HepG2 (cell line): Measurements from ENCODE around the gene CIAO2A. TPM values are rescaled to one million over a fixed set of nuclear protein-coding genes. Genes with fewer than 3 reads are reported as not detected.

Experiments
- ATAC-seq: fragments of 200-7000 bp; cut with Tn5 transposase; 3 replicates; pipeline ENCODE4 v1.9.1; 2020; ENCODE audit warnings: mild to moderate bottlenecking, moderate library complexity
- BruUV-seq: library from RNA; stranded (reverse); fragments of 400-500 nt; replicated peaks from 2 replicates; lab custom pipeline; 2021; lab: Mats Ljungman, UMichigan
- CTCF ChIA-PET: fragments of 300-600 bp; formaldehyde crosslinking; extraction: SDS; loops from one replicate; lab custom pipeline; 2021; ENCODE audit warnings: low total read pairs, inconsistent platforms, low intra/inter-chr PET ratio; lab: Yijun Ruan, JAX
- POLR2A ChIA-PET: fragments of 350-600 bp; sonication (Branson Sonifier 250); formaldehyde crosslinking; loops from one replicate; lab custom pipeline; 2020; ENCODE audit warnings: antibody characterized with exemption, inconsistent platforms; lab: Yijun Ruan, JAX
- DNase-seq: peaks from one replicate; pipeline ENCODE4 v3.0.0-alpha.2; 2015; ENCODE audit warnings: low spot score
- FAIRE-seq: peaks from 3 replicates; lab custom pipeline; 2011; peaks lifted over from hg19 to GRCh38; lab: Jason Lieb, UNC
- H2AFZ ChIP-seq: one replicate; pipeline ENCODE4 v1.6.1; 2011; ENCODE audit warnings: low read length, inconsistent platforms
- H3K27ac ChIP-seq: fragments of 300-600 bp; 3 replicates; pipeline ENCODE4 v1.8.0; 2011; ENCODE audit warnings: mixed run types, mild to moderate bottlenecking, mixed read lengths, low read length, inconsistent platforms; ENCODE audit not compliant: insufficient read depth; ENCODE audit errors: extremely low read length
- H3K27me3 ChIP-seq, 2 experiments: fragments of 200-600 bp in 1 of 2; 2 replicates in 1 of 2; 3 replicates in 1 of 2; pipeline versions ENCODE4 v1.6.0 to v1.8.0; 2011; ENCODE audit warnings: low read length in 2 of 2, mild to moderate bottlenecking in 2 of 2, moderate library complexity in 2 of 2, inconsistent platforms in 1 of 2; ENCODE audit not compliant: insufficient read depth in 2 of 2, control insufficient read depth in 1 of 2
- H3K36me3 ChIP-seq, 2 experiments: fragments of 200-600 bp in 1 of 2; replicated peaks in 1 of 2; 2 replicates in 1 of 2; 3 replicates in 1 of 2; pipeline versions ENCODE4 v1.5.1 to v1.8.0; 2011; ENCODE audit warnings: low read length in 2 of 2, inconsistent platforms in 1 of 2; ENCODE audit not compliant: insufficient read depth in 2 of 2, control insufficient read depth in 1 of 2
- H3K4me1 ChIP-seq: 2 replicates; pipeline ENCODE4 v1.5.1; 2012; ENCODE audit warnings: low read length, inconsistent platforms; ENCODE audit not compliant: insufficient read depth
- H3K4me2 ChIP-seq: 2 replicates; pipeline ENCODE4 v1.6.0; 2011; ENCODE audit warnings: low read depth, low read length, inconsistent platforms
- H3K4me3 ChIP-seq, 3 experiments: fragments of 200-600 bp in 1 of 3; sonication (generic), shearing (Covaris generic) in 1 of 3; replicated peaks in 1 of 3; 2 replicates each; pipeline ENCODE4 v1.5.1; 2011 to 2016; ENCODE audit warnings: low read length in 3 of 3, inconsistent platforms in 2 of 3, low read depth in 2 of 3, mild to moderate bottlenecking in 2 of 3, control low read depth in 1 of 3, mixed read lengths in 1 of 3; ENCODE audit not compliant: insufficient read depth in 1 of 3
- H3K79me2 ChIP-seq: one replicate; pipeline ENCODE4 v1.6.1; 2011; ENCODE audit warnings: low read length, inconsistent platforms; ENCODE audit not compliant: insufficient read depth
- H3K9ac ChIP-seq: 2 replicates; pipeline ENCODE4 v1.6.0; 2011; ENCODE audit warnings: mild to moderate bottlenecking, low read depth, low read length, inconsistent platforms; ENCODE audit not compliant: insufficient read depth
- H3K9me3 ChIP-seq: 2 replicates; pipeline ENCODE4 v1.5.1; 2012; ENCODE audit warnings: mild to moderate bottlenecking, low read length
- H4K20me1 ChIP-seq: 2 replicates; pipeline ENCODE4 v1.6.0; 2011; ENCODE audit warnings: inconsistent platforms, mild to moderate bottlenecking, low read length, moderate library complexity; ENCODE audit not compliant: insufficient read depth
- CBX2 ChIP-seq, 2 experiments: fragments of 200-600 bp in 1 of 2; sonication (generic); formaldehyde crosslinking in 1 of 2; IDR thresholded peaks; 2 replicates each; pipeline versions ENCODE4 v1.7.0 to v1.8.1; 2018 to 2022; ENCODE audit warnings: low read depth in 2 of 2, low read length in 1 of 2, mild to moderate bottlenecking in 1 of 2, missing genetic modification reagents in 1 of 2
- HNRNPL ChIP-seq: fragments of 200-400 bp; formaldehyde crosslinking; IDR thresholded peaks from 2 replicates; pipeline ENCODE4 v1.6.1; 2017; ENCODE audit warnings: mild to moderate bottlenecking, low read depth, low read length
- TBL1XR1 ChIP-seq: fragments of 150-350 bp; IDR thresholded peaks from 2 replicates; pipeline ENCODE4 v1.6.1; 2014; ENCODE audit warnings: borderline replicate concordance, low read length; ENCODE audit not compliant: partially characterized antibody
- TP53 ChIP-seq: sonication (generic); formaldehyde crosslinking; conservative IDR thresholded peaks from 2 replicates; pipeline ENCODE4 v1.4.0; 2020; ENCODE audit warnings: missing genetic modification reagents
- ZBTB3 ChIP-seq: sonication (generic); formaldehyde crosslinking; IDR thresholded peaks from 2 replicates; pipeline ENCODE4 v1.4.0; 2020; ENCODE audit warnings: low read depth, mild to moderate bottlenecking, moderate library complexity, missing genetic modification reagents, borderline replicate concordance
- ZNF572 ChIP-seq: sonication (generic); formaldehyde crosslinking; IDR thresholded peaks from 2 replicates; pipeline ENCODE4 v1.5.1; 2020; ENCODE audit warnings: mild to moderate bottlenecking, missing genetic modification reagents
- ZNF792 ChIP-seq: IDR thresholded peaks from 2 replicates; pipeline ENCODE4 v1.6.1; 2016
- WGBS: methylation state at CpG from one replicate; pipeline ENCODE4 v1.1.6; 2017; ENCODE audit warnings: low lambda C conversion rate; 5-methylcytosine and 5-hydroxymethylcytosine counted together
- in situ Hi-C: cut with HindIII; loops from 2 replicates; pipeline ENCODE4 v1.10.0; 2017; ENCODE audit warnings: low pct_unique_long_range_greater_than_20kb; ENCODE audit not compliant: extremely low pct_ligation_motif_present
- intact Hi-C: fragments of 100-400 bp; cut with micrococcal nuclease; formaldehyde crosslinking; loops from one replicate; pipeline ENCODE4 v1.10.0; 2022; ENCODE audit not compliant: unreplicated experiment
- polyA plus RNA-seq, 8 experiments: library from polyadenylated mRNA; depleted of rRNA in 3 of 8; stranded (reverse) in 7 of 8; unstranded in 1 of 8; fragments of >200 nt; fragmentation: Illumina TruSeq in 4 of 8; extraction: Trizol in 4 of 8; gene quantifications; 2 replicates each; pipeline versions ENCODE4 v1.2.1 to v1.2.3, GENCODE V29; 2011 to 2016; ENCODE audit warnings: low read depth in 4 of 8, missing spikeins in 1 of 8, mixed read lengths in 1 of 8; ENCODE audit not compliant: insufficient read depth in 1 of 8
- total RNA-seq, 5 experiments: library from RNA; depleted of rRNA; stranded (reverse); fragments of >200 nt; fragmentation: Illumina TruSeq; extraction: Trizol; gene quantifications; 2 replicates each; pipeline ENCODE4 v1.2.3, GENCODE V29; 2016; ENCODE audit warnings: low read depth in 1 of 5
- TF ChIP-seq, protein P1 (sequence below): sonication (generic); formaldehyde crosslinking; IDR thresholded peaks from 2 replicates; pipeline ENCODE4 v1.4.0; 2020; ENCODE audit warnings: mild to moderate bottlenecking, low read depth, missing genetic modification reagents

Gene CIAO2A
- total and polyA plus RNA-seq, 2 of the 13 experiments (the other 11 are each of a cell fraction or from before 2014, with no cell fraction given): 83.0 to 100 TPM

DNA sequence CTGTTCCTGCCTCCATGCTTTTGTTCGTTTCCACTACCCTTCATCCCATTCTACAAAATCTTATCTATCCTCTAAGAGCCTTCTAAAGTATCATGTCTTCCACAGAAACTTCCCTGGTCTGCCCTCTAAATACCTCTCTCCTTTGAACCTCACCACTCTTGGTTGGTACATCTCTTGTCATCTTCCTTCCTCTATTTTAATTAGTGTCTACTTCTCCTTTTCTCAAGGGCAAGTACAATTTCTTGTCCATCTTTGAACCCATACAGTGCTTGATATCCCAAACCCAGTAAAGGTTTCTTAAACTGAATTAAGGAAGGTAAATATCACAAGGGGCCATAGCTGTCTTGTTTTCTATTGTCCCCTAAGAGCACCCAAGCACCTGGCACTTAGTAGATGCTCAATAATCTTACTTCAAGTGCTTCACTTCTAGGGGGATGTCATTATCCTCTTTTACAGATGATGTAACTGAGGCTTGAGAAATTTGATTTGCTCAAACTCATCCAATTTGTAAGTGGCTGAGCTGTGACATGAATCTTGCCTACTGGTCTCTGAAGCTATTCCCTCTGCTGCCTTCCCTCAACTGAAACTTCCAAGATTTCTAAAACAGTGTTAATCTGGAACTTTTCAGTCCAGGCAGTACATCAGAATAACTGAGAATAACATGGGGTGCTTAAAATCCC is 44.7 kb downstream of the CIAO2A start:
- ATAC-seq (no peak), FAIRE-seq (no peak), DNase-seq (no peak)
- H3K4me2 ChIP-seq: no peak overlapping the region
- 0% methylated on average over 1 of the region's 1 CpG for WGBS
- peaks cover 55% of the 10 kb centered on the region for H3K4me1 ChIP-seq
- no TSS peak for BruUV-seq
- intact Hi-C loops (no loop called here), in situ Hi-C loops (no loop called here)
- TF ChIP-seq ZNF792 (CRISPR knock-in tag): no peak
- no peak for TF ChIP-seq ZBTB3 (CRISPR knock-in tag)
- no peak for TF ChIP-seq ZNF572 (CRISPR knock-in tag)
- TF ChIP-seq, protein P1, sequence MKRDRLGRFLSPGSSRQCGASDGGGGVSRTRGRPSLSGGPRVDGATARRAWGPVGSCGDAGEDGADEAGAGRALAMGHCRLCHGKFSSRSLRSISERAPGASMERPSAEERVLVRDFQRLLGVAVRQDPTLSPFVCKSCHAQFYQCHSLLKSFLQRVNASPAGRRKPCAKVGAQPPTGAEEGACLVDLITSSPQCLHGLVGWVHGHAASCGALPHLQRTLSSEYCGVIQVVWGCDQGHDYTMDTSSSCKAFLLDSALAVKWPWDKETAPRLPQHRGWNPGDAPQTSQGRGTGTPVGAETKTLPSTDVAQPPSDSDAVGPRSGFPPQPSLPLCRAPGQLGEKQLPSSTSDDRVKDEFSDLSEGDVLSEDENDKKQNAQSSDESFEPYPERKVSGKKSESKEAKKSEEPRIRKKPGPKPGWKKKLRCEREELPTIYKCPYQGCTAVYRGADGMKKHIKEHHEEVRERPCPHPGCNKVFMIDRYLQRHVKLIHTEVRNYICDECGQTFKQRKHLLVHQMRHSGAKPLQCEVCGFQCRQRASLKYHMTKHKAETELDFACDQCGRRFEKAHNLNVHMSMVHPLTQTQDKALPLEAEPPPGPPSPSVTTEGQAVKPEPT (CRISPR knock-in tag): no peak
- TF ChIP-seq HNRNPL: no peak
- no peak for TF ChIP-seq TBL1XR1
- no peak for TF ChIP-seq TP53 (CRISPR knock-in tag)
- no peak for TF ChIP-seq CBX2 (IDR thresholded peaks at IDR 0.05; ENCODE audit: low read depth, low read length)
- TF ChIP-seq CBX2 (CRISPR knock-in tag; IDR thresholded peaks at IDR 0.05; ENCODE audit: low read depth): no peak
- H3K4me3 ChIP-seq: no peak overlapping the region
- no peak overlapping the region for H2AFZ ChIP-seq
- H4K20me1 ChIP-seq: no peaks in the 10 kb centered on the region
- no peaks in the 10 kb centered on the region for H3K36me3 ChIP-seq
- peaks cover 2 to 42% of the 10 kb centered on the region in 2 experiments; a peak in 4 of 5 replicates for H3K27me3 ChIP-seq
- no peak overlapping the region for H3K9ac ChIP-seq
- CTCF ChIA-PET: no interaction called here
- H3K27ac ChIP-seq: no peak overlapping the region
- H3K79me2 ChIP-seq: no peaks in the 10 kb centered on the region
- H3K9me3 ChIP-seq: no peaks in the 10 kb centered on the region
- POLR2A ChIA-PET: no interaction called here
